Activated T-cell treated with anti-CD3 and anti-CD28 coated beads, Interleukin-2, amount 50 U/mL, for 24 hours (primary cell): Measurements from ENCODE around the gene MMAB.
A peak's percentile ranks its signal among the peaks of the same experiment; 100 is the strongest.

Source experiments
- DNase-seq: peaks from one replicate; pipeline ENCODE4 v3.0.0-alpha.2; 2020
- H3K27ac Mint-ChIP-seq: 2 replicates; pipeline ENCODE4 v1.8.0; 2020; ENCODE audit warnings: mild to moderate bottlenecking, mixed read lengths
- H3K27me3 Mint-ChIP-seq: 2 replicates; pipeline ENCODE4 v1.8.0; 2020; ENCODE audit warnings: mixed read lengths
- H3K36me3 Mint-ChIP-seq: 2 replicates; pipeline ENCODE4 v1.8.0; 2020; ENCODE audit warnings: low read depth, mixed read lengths
- H3K4me1 Mint-ChIP-seq: 2 replicates; pipeline ENCODE4 v1.8.0; 2020; ENCODE audit warnings: low read depth, mixed read lengths
- H3K4me3 Mint-ChIP-seq: 2 replicates; pipeline ENCODE4 v1.8.0; 2020; ENCODE audit warnings: mild to moderate bottlenecking, moderate library complexity, mixed read lengths
- H3K9me3 Mint-ChIP-seq: 2 replicates; pipeline ENCODE4 v1.8.0; 2020; ENCODE audit warnings: mixed read lengths

Gene MMAB

DNA sequence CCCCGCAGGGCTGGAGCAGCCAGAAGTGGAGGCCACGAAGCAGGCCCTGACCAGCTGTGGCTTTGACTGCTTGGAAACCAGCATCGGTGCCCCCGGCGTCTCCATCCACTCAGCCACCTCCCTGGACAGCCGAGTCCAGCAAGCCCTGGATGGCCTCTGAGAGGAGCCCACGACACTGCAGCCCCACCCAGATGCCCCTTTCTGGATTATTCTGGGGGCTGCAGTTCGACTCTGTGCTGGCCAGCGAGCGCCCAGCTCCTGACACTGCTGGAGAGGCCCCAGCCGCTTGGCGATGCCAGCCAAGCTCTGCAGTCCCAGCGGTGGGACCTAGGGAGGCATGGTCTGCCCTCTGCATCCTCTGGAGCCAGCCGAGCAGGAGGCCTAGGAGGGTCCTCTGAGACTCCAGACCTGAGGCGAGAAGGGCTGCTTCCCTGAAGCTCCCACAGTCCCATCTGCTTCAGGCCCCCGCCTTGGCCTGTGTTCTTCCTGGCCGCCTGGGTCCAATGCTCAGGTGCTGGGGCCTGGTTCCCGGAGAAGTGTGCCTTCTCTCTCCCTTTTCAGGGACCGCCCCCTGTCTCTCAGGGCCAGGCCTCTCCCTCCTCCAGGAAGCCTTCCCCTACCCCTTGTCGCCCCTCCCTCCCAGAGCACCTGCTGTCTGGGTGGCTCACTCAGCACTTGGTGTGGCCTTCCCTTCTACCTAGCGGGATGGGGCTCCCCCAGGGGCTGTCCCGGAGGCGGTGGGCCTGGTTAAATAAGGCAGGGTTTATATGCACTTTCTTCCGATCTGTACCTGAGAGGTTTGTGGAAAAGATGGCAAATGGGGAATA lies 23.3 kb upstream of the MMAB start:
- DNase-seq: no peak
- Mint-ChIP-seq H3K27ac (no peak overlapping the region), H3K36me3 (peaks cover 27% of the 10 kb centered on the region), H3K9me3 (no peaks in the 10 kb centered on the region), H3K4me3 (no peak overlapping the region), H3K4me1 (peaks cover 28% of the 10 kb centered on the region), H3K27me3 (no peaks in the 10 kb centered on the region)

- no peaks in the 10 kb centered on the region for H3K27me3 Mint-ChIP-seq
- H3K27ac Mint-ChIP-seq: no peak overlapping the region
- H3K4me3 Mint-ChIP-seq: no peak overlapping the region
- DNase-seq: no peak
- no peaks in the 10 kb centered on the region for H3K9me3 Mint-ChIP-seq
- H3K4me1 Mint-ChIP-seq: peaks cover 28% of the 10 kb centered on the region
- H3K36me3 Mint-ChIP-seq: peaks cover 33% of the 10 kb centered on the region
Observed at GRCh38 chr12:109595321-109595902, 22.1 kb upstream of the MMAB start.

- Mint-ChIP-seq H3K4me3 (no peak overlapping the region), H3K9me3 (no peaks in the 10 kb centered on the region), H3K27me3 (no peaks in the 10 kb centered on the region), H3K36me3 (peaks cover 36% of the 10 kb centered on the region), H3K4me1 (peaks cover 28% of the 10 kb centered on the region), H3K27ac (no peak overlapping the region)
- no peak for DNase-seq
Observed at GRCh38 chr12:109594556-109595317, 21.4 kb upstream of the MMAB start.

- no peak overlapping the region for H3K27ac Mint-ChIP-seq
- H3K36me3 Mint-ChIP-seq: peaks cover 51% of the 10 kb centered on the region
- no peak for DNase-seq
- no peaks in the 10 kb centered on the region for H3K27me3 Mint-ChIP-seq
- no peak overlapping the region for H3K4me3 Mint-ChIP-seq
- H3K4me1 Mint-ChIP-seq: peaks cover 26% of the 10 kb centered on the region
- H3K9me3 Mint-ChIP-seq: no peaks in the 10 kb centered on the region
Observed at GRCh38 chr12:109592905-109593272, 19.6 kb upstream of the MMAB start.

DNA sequence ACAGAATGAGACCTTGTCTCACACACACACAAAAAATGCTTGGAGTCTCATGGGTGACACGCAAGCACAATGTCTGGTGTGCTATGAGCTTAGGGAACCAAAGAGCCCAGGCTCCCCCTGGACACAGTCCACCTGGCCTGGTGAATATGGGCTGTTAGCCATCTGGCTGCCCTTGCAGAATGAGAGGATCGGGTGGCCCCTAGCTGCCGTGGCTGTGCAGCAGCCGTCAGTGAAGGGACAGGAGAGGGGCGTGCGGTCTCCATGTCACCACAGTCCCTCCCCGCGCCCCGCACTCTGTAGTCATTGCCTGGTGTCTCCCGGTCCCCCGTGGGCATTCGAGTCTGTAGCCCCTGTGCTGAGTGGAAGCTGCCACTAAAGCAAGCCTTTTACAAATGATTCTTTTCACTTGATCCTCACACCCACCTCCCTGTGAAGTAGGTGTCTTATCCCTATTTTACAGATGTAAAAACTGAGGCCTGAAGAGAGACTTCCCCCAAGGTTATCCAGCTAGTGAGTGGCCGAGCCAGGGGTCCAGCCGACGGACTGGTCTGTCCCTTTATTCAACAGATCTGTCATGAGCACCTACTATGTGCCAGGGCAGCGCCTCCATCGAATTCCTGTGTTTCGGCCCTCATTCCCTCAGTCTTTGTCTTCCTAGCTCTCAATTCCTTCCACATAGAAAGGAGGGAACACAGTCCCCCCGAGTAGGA lies 19.0 kb upstream of the MMAB start:
- Mint-ChIP-seq H3K4me3 (no peak overlapping the region), H3K36me3 (peaks cover 56% of the 10 kb centered on the region)

DNA sequence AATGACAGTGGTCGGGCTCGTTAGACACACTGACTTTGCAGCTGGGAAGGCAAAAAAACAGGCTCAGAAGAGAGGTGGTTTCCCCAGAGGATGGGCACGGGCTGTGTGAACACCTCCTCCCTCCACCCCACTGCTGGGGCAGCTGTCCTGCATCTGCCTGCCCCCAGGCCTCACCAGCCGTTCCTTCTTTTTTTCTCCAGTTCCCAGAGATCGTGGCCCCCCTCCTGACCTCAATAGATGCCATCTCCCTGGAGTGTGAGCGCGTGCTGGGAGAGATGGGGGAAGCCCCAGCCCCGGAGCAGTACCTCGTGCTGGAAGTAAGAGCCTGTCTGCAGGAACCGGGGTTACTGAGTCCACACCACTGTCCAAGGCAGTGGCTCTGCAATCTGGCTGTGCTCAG lies 17.7 kb upstream of the MMAB start:
- peaks cover 64% of the 10 kb centered on the region for H3K36me3 Mint-ChIP-seq
- no peak for DNase-seq
- no peaks in the 10 kb centered on the region for H3K9me3 Mint-ChIP-seq
- H3K4me1 Mint-ChIP-seq: peaks cover 18% of the 10 kb centered on the region
- H3K27ac Mint-ChIP-seq: no peak overlapping the region
- no peaks in the 10 kb centered on the region for H3K27me3 Mint-ChIP-seq
- H3K4me3 Mint-ChIP-seq: no peak overlapping the region

More for the DNA sequence above, 19.0 kb upstream of the MMAB start:
- Mint-ChIP-seq H3K9me3 (no peaks in the 10 kb centered on the region), H3K27me3 (no peaks in the 10 kb centered on the region), H3K27ac (no peak overlapping the region), H3K4me1 (peaks cover 22% of the 10 kb centered on the region)
- no peak for DNase-seq

DNA sequence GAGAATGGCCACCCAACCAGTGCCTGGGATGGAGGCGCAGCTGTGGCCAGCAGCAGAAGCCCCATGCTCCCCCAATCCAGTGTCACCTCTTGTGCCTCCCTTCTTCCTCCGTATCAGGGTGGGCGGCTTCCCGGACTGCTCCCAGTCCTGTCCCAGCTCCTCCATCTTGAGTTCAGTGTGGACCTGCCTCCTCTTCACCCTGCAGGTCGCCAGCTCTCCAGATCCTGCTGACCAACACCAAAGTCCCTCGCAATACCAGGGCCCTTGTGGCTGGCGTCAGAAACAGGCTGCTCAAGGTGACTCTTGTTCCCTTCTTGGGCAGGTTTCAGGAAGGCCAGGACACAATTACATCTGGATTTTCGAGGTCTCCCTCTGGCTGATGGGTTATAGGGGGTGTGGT lies 17.3 kb upstream of the MMAB start:
- DNase-seq: no peak
- H3K4me1 Mint-ChIP-seq: peaks cover 16% of the 10 kb centered on the region
- H3K27me3 Mint-ChIP-seq: no peaks in the 10 kb centered on the region
- no peak overlapping the region for H3K4me3 Mint-ChIP-seq
- no peak overlapping the region for H3K27ac Mint-ChIP-seq
- no peaks in the 10 kb centered on the region for H3K9me3 Mint-ChIP-seq
- peaks cover 64% of the 10 kb centered on the region for H3K36me3 Mint-ChIP-seq

DNA sequence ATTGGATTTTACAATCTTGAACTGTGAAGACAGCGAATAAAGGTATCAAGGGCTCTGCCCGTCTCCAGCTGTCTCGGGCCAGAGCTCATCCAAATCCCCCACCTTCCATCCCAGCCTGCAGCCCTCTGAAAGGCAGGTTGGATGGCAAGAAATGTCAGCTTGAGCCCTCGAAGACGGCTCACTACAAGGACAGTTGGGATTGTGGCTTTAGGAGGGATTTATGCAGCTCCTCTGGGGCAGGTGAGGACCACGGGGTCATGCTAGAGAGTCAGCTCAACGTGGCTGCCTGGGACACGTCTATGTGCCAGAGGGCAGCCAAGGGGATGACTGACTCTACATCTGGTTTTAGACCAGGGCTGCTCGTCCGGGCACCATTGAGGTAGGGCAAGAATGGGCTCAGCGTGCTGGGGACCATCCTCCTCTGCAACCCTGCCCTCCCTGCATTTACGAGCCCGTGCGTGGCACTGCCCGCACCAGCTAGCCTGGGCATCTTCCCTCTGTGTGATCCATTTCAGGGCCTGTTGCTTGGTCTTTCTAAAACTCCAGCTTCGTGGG lies 16.5 kb upstream of the MMAB start:
- Mint-ChIP-seq H3K4me1 (peaks cover 8% of the 10 kb centered on the region), H3K4me3 (no peak overlapping the region), H3K27ac (no peak overlapping the region), H3K27me3 (no peaks in the 10 kb centered on the region), H3K36me3 (peaks cover 67% of the 10 kb centered on the region), H3K9me3 (no peaks in the 10 kb centered on the region)
- DNase-seq: no peak

DNA sequence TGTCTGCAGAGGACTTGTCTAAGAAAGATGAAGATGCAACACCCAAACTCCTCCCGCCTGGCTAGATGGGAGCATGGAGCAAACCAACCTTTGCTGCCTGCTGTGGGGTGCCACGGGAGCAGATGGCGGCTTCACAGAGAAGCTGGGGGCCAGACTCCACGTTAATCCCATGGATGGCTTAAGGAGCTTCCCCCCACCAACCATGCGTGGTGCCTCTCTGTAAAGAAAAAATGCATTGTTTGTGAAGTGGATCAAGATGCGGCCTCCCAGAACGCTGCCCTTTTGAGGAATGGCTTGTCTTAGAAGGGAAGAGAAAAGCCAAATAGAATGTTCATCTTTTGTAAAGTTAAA lies 15.9 kb upstream of the MMAB start:
- H3K36me3 Mint-ChIP-seq: peaks cover 63% of the 10 kb centered on the region
- no peaks in the 10 kb centered on the region for H3K27me3 Mint-ChIP-seq
- no peak overlapping the region for H3K27ac Mint-ChIP-seq
- no peaks in the 10 kb centered on the region for H3K9me3 Mint-ChIP-seq
- DNase-seq: no peak
- peaks cover 2% of the 10 kb centered on the region for H3K4me1 Mint-ChIP-seq
- H3K4me3 Mint-ChIP-seq: no peak overlapping the region

- Mint-ChIP-seq H3K27me3 (no peaks in the 10 kb centered on the region), H3K4me3 (no peak overlapping the region), H3K27ac (no peak overlapping the region), H3K36me3 (peaks cover 63% of the 10 kb centered on the region), H3K4me1 (peaks cover 1% of the 10 kb centered on the region), H3K9me3 (no peaks in the 10 kb centered on the region)
- no peak for DNase-seq
Observed at GRCh38 chr12:109588461-109589239, 15.3 kb upstream of the MMAB start.

DNA sequence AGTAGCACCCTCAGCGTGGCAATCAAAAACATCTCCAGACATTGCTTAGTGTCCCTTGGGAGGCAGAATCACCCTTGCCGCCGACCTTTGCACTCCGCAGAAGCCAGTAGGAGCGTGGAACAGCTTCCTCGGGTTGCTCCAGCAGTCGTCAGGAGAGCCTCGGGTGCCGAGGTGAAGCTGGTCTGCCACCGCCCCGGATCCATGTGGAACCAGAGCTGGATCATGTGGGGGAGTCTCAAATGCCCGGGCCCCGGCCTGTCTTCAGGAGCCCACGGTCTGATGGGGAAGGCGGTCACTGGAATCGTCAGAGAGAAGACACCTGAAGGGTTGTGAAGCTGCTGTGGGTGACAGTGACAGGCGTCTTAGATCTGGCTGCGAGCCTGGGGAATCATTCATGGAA lies 14.6 kb upstream of the MMAB start:
- DNase-seq: no peak
- no peaks in the 10 kb centered on the region for H3K9me3 Mint-ChIP-seq
- H3K27me3 Mint-ChIP-seq: no peaks in the 10 kb centered on the region
- H3K36me3 Mint-ChIP-seq: peaks cover 60% of the 10 kb centered on the region
- H3K27ac Mint-ChIP-seq: peak overlapping the region; percentile 14
- no peak overlapping the region for H3K4me3 Mint-ChIP-seq
- H3K4me1 Mint-ChIP-seq: no peaks in the 10 kb centered on the region

GRCh38 chr12:109586385-109587296 lies 13.3 kb upstream of the MMAB start:
- no peak overlapping the region for H3K4me3 Mint-ChIP-seq
- H3K27ac Mint-ChIP-seq: no peak overlapping the region
- no peaks in the 10 kb centered on the region for H3K9me3 Mint-ChIP-seq
- H3K36me3 Mint-ChIP-seq: peaks cover 63% of the 10 kb centered on the region
- no peaks in the 10 kb centered on the region for H3K27me3 Mint-ChIP-seq
- no peak for DNase-seq
- H3K4me1 Mint-ChIP-seq: no peaks in the 10 kb centered on the region

GRCh38 chr12:109583733-109584132 lies 10.4 kb upstream of the MMAB start:
- DNase-seq: no peak
- Mint-ChIP-seq H3K36me3 (peaks cover 74% of the 10 kb centered on the region), H3K27ac (no peak overlapping the region)

More at GRCh38 chr12:109583733-109584132, 10.4 kb upstream of the MMAB start:
- Mint-ChIP-seq H3K4me1 (no peaks in the 10 kb centered on the region), H3K9me3 (no peaks in the 10 kb centered on the region), H3K27me3 (no peaks in the 10 kb centered on the region), H3K4me3 (no peak overlapping the region)
